HG03439 (cell line): ENCODE results near the gene PKIB.

Experiments
- ATAC-seq: cut with Tn5 transposase; IDR thresholded peaks from one replicate; pipeline ENCODE4 v1.9.1; 2021; ENCODE audit warnings: mild to moderate bottlenecking, moderate library complexity; ENCODE audit not compliant: unreplicated experiment

PKIB gene

GRCh38 chr6:122663981-122664380 is 53.8 kb downstream of the PKIB start:
- ATAC-seq: no peak

GRCh38 chr6:122665929-122666328 is 55.7 kb downstream of the PKIB start:
- ATAC-seq: no peak

- no peak for ATAC-seq
Observed at GRCh38 chr6:122666418-122666817, 56.2 kb downstream of the PKIB start.

- no peak for ATAC-seq
Observed at GRCh38 chr6:122669418-122669817, 59.2 kb downstream of the PKIB start.

GRCh38 chr6:122669868-122670267 is 59.7 kb downstream of the PKIB start:
- ATAC-seq: no peak

- ATAC-seq: no peak
Observed at GRCh38 chr6:122671251-122671650, 61.0 kb downstream of the PKIB start.

- no peak for ATAC-seq
Observed at GRCh38 chr6:122673343-122673961, 63.2 kb downstream of the PKIB start.

- no peak for ATAC-seq
Observed at GRCh38 chr6:122676146-122676545, 65.9 kb downstream of the PKIB start.

GRCh38 chr6:122676688-122677087 is 66.5 kb downstream of the PKIB start:
- ATAC-seq: no peak

- ATAC-seq: no peak
Observed at GRCh38 chr6:122677406-122677805, 67.2 kb downstream of the PKIB start.

GRCh38 chr6:122678841-122679240 is 68.6 kb downstream of the PKIB start:
- ATAC-seq: no peak

GRCh38 chr6:122681705-122682104 is 71.5 kb downstream of the PKIB start:
- ATAC-seq: no peak

- no peak for ATAC-seq
Observed at GRCh38 chr6:122683989-122684651, 73.9 kb downstream of the PKIB start.

- no peak for ATAC-seq
Observed at GRCh38 chr6:122692175-122692598, 82.0 kb downstream of the PKIB start.

GRCh38 chr6:122692807-122693580 is 82.8 kb downstream of the PKIB start:
- no peak for ATAC-seq

GRCh38 chr6:122694075-122694474 is 83.9 kb downstream of the PKIB start:
- no peak for ATAC-seq

- ATAC-seq: no peak
Observed at GRCh38 chr6:122694602-122695001, 84.4 kb downstream of the PKIB start.

- ATAC-seq: no peak
Observed at GRCh38 chr6:122695188-122695587, 85.0 kb downstream of the PKIB start.

- no peak for ATAC-seq
Observed at GRCh38 chr6:122696079-122696478, 85.9 kb downstream of the PKIB start.

- ATAC-seq: no peak
Observed at GRCh38 chr6:122696853-122697252, 86.6 kb downstream of the PKIB start.

GRCh38 chr6:122697458-122697857 is 87.3 kb downstream of the PKIB start:
- no peak for ATAC-seq

GRCh38 chr6:122701666-122702065 is 91.5 kb downstream of the PKIB start:
- no peak for ATAC-seq
